Mesothelial cell of epicardium (in vitro differentiated cells): Measurements from ENCODE around the gene CFAP73. TPM values are rescaled to one million over a fixed set of nuclear protein-coding genes. Genes with fewer than 3 reads are reported as not detected.

Experiments used
- DNase-seq, 2 experiments: peaks; one replicate each; pipeline ENCODE4 v3.0.0; 2021; ENCODE audit warnings: low spot score in 2 of 2; ENCODE audit not compliant: unreplicated experiment in 2 of 2
- H3K27ac Mint-ChIP-seq: 2 replicates; pipeline ENCODE4 v1.8.0; 2021; ENCODE audit warnings: mixed read lengths
- H3K27me3 Mint-ChIP-seq: 2 replicates; pipeline ENCODE4 v1.8.0; 2021; ENCODE audit warnings: low read depth, mixed read lengths
- H3K36me3 Mint-ChIP-seq: 2 replicates; pipeline ENCODE4 v1.8.0; 2021; ENCODE audit warnings: mixed read lengths
- H3K4me1 Mint-ChIP-seq: 2 replicates; pipeline ENCODE4 v1.8.0; 2021; ENCODE audit warnings: mixed read lengths
- H3K4me3 Mint-ChIP-seq: 2 replicates; pipeline ENCODE4 v1.8.0; 2021; ENCODE audit warnings: mild to moderate bottlenecking, moderate library complexity, mixed read lengths
- H3K9me3 Mint-ChIP-seq: 2 replicates; pipeline ENCODE4 v1.8.0; 2021; ENCODE audit warnings: mixed read lengths
- total RNA-seq: library from RNA; stranded (reverse); gene quantifications from 3 replicates; pipeline ENCODE4 v1.2.1, GENCODE V29; 2021
- TF ChIP-seq, protein P1 (sequence below): fragments of 200-600 bp; sonication (generic); IDR thresholded peaks from one replicate; pipeline ENCODE4 v1.5.0; 2021; ENCODE audit warnings: antibody characterized with exemption; ENCODE audit not compliant: unreplicated experiment

The CFAP73 gene
- total RNA-seq, 1 donor from 2014 or later, result not detected

- Mint-ChIP-seq H3K4me1 (no peaks in the 10 kb centered on the region), H3K4me3 (no peak overlapping the region), H3K36me3 (peaks cover 51% of the 10 kb centered on the region), H3K27me3 (no peaks in the 10 kb centered on the region), H3K27ac (no peak overlapping the region), H3K9me3 (peaks cover 8% of the 10 kb centered on the region)
- TF ChIP-seq, protein P1, sequence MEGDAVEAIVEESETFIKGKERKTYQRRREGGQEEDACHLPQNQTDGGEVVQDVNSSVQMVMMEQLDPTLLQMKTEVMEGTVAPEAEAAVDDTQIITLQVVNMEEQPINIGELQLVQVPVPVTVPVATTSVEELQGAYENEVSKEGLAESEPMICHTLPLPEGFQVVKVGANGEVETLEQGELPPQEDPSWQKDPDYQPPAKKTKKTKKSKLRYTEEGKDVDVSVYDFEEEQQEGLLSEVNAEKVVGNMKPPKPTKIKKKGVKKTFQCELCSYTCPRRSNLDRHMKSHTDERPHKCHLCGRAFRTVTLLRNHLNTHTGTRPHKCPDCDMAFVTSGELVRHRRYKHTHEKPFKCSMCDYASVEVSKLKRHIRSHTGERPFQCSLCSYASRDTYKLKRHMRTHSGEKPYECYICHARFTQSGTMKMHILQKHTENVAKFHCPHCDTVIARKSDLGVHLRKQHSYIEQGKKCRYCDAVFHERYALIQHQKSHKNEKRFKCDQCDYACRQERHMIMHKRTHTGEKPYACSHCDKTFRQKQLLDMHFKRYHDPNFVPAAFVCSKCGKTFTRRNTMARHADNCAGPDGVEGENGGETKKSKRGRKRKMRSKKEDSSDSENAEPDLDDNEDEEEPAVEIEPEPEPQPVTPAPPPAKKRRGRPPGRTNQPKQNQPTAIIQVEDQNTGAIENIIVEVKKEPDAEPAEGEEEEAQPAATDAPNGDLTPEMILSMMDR, result no peak
- DNase-seq, result no peak
Measured at GRCh38 chr12:113180333-113180732, 30.8 kb downstream of the CFAP73 start.

DNA sequence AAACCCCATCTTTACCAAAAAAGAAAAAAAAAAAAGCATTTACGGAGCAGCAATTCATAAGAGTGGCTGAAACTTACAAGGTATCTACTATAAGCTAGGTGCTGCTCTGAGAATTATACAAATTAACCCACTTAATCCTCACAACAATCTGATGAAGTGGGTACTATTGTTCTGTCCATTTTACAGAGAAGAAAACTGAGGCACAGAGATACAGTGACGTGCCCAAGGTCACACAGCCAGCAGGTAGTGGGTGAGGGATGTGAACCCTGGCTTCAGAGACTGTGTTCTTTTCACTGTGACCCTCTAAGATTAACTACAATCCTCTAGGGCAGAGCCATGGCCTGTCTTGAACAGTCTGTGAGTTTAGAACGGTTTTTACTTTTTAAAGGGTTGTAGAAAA, 32.5 kb downstream of the CFAP73 start:
- no peak for DNase-seq
- no peak overlapping the region for H3K4me3 Mint-ChIP-seq
- H3K9me3 Mint-ChIP-seq, result peaks cover 7% of the 10 kb centered on the region
- no peak overlapping the region for H3K27ac Mint-ChIP-seq
- peaks cover 43% of the 10 kb centered on the region for H3K36me3 Mint-ChIP-seq
- H3K4me1 Mint-ChIP-seq, result peaks cover 10% of the 10 kb centered on the region
- TF ChIP-seq, protein P1, result no peak
- H3K27me3 Mint-ChIP-seq, result no peaks in the 10 kb centered on the region

GRCh38 chr12:113183030-113183589, 33.6 kb downstream of the CFAP73 start:
- Mint-ChIP-seq H3K4me3 (peak overlapping the region; percentile 36), H3K27ac (no peak overlapping the region), H3K9me3 (no peaks in the 10 kb centered on the region), H3K27me3 (no peaks in the 10 kb centered on the region), H3K4me1 (peaks cover 14% of the 10 kb centered on the region), H3K36me3 (peaks cover 35% of the 10 kb centered on the region)
- TF ChIP-seq, protein P1, result no peak
- DNase-seq, result no peak

DNA sequence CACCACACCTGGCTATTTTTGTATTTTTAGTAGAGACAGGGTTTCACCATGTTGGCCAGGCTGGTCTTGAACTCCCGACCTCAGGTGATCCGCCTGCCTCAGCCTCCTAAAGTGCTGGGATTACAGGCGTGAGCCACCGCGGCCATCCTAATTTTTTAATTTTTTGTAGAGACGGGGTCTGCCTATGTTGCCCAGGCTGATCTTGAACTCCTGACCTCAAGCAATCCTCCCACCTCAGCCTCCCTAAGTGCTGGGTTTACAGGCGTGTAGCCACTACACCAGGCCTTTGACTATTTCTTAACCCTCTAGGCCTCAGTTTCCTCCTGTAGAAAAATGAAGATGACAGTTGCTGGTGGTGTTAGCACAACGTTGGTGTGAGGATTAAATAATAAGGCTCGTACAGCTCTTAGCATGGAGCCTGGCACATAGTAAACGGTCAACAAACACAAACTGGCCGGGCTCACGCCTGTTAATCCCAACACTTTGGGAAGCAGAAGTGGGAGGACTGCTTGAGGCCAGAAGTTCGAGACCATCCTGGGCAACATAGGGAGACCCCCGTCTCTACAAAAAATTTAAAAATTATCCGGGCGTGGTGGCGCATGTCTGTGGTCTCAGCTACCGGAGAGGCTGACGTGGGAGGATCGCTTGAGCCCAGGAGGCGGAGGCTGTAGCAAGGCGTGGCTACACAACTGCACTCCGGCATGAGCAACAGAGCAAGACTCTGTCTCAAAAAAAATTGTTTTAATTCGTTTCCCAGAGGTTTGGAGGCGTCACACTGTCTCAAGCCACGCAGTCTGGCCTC, 34.8 kb downstream of the CFAP73 start:
- DNase-seq, result no peak
- peaks cover 14% of the 10 kb centered on the region for H3K4me1 Mint-ChIP-seq
- TF ChIP-seq, protein P1, result no peak
- H3K27me3 Mint-ChIP-seq, result no peaks in the 10 kb centered on the region
- H3K27ac Mint-ChIP-seq, result peak overlapping the region; percentile 88
- peaks cover 29% of the 10 kb centered on the region for H3K36me3 Mint-ChIP-seq
- H3K4me3 Mint-ChIP-seq, result peak overlapping the region; percentile 90
- H3K9me3 Mint-ChIP-seq, result no peaks in the 10 kb centered on the region

DNA sequence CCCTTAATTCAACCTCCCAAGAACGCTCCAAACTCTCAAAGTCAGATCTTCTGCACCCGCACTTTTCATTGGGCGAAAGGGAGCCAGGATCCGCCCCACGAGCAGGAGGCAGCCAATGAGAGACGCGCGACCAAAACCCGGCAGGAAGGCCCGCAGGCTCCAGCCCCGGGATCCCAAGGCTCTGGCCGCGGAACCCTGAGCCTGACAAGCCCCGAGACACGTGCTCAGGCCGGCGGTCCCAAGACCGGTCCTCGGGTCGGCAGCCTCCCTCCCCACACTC, 35.3 kb downstream of the CFAP73 start:
- H3K36me3 Mint-ChIP-seq, result peaks cover 26% of the 10 kb centered on the region
- H3K27ac Mint-ChIP-seq, result peak overlapping the region; percentile 88
- peaks cover 14% of the 10 kb centered on the region for H3K4me1 Mint-ChIP-seq
- H3K27me3 Mint-ChIP-seq, result no peaks in the 10 kb centered on the region
- DNase-seq, result peak; percentile 77 to 90
- peak overlapping the region; percentile 90 for H3K4me3 Mint-ChIP-seq
- no peaks in the 10 kb centered on the region for H3K9me3 Mint-ChIP-seq
- TF ChIP-seq, protein P1, result no peak
